OCI-LY3 (cell line): ENCODE results near the gene OPHN1.

Source experiments
- H2AFZ ChIP-seq: fragments of 200-600, 300-600 bp; shearing (Covaris generic); 2 replicates; pipeline ENCODE4 v1.6.0; 2014; ENCODE audit warnings: antibody characterized with exemption, low read depth, low read length
- H3K27ac ChIP-seq: fragments of 200-600, 300-600 bp; sonication (generic); 2 replicates; pipeline ENCODE4 v1.5.1; 2014; ENCODE audit warnings: mild to moderate bottlenecking, low read length, moderate library complexity, mixed read lengths
- H3K27me3 ChIP-seq: fragments of 200-600, 300-600 bp; sonication (generic); 2 replicates; pipeline ENCODE4 v1.6.1; 2014; ENCODE audit warnings: low read depth, low read length, mixed read lengths
- H3K36me3 ChIP-seq: fragments of 200-600, 300-600 bp; sonication (generic); replicated peaks from 2 replicates; pipeline ENCODE3; 2014; ENCODE audit warnings: low read depth, low read length, mixed read lengths
- H3K4me1 ChIP-seq: fragments of 300-600, 200-600 bp; sonication (generic); 2 replicates; pipeline ENCODE4 v1.6.1; 2014; ENCODE audit warnings: low read length, mixed read lengths
- H3K4me2 ChIP-seq: fragments of 200-600, 300-600 bp; sonication (generic); 2 replicates; pipeline ENCODE4 v1.6.1; 2014; ENCODE audit warnings: low read length, mixed read lengths
- H3K4me3 ChIP-seq: fragments of 300-600, 200-600 bp; sonication (generic); 2 replicates; pipeline ENCODE4 v1.5.1; 2014; ENCODE audit warnings: antibody characterized with exemption, mild to moderate bottlenecking, low read length, moderate library complexity
- H3K79me2 ChIP-seq: fragments of 300-600, 200-600 bp; shearing (Covaris generic); 2 replicates; pipeline ENCODE4 v1.6.1; 2014; ENCODE audit warnings: mild to moderate bottlenecking, low read length, mixed read lengths
- H3K9ac ChIP-seq: fragments of 300-600, 200-600 bp; shearing (Covaris generic); 2 replicates; pipeline ENCODE4 v1.6.0; 2014; ENCODE audit warnings: mild to moderate bottlenecking, low read length, moderate library complexity
- H3K9me3 ChIP-seq: fragments of 200-600, 300-600 bp; shearing (Covaris generic); 2 replicates; pipeline ENCODE4 v1.6.1; 2014; ENCODE audit warnings: low read length, mixed read lengths; ENCODE audit not compliant: insufficient read depth
- H4K20me1 ChIP-seq: fragments of 200-600, 300-600 bp; sonication (generic); 2 replicates; pipeline ENCODE4 v1.6.1; 2016; ENCODE audit warnings: low read length, mixed read lengths; ENCODE audit not compliant: insufficient read depth
- CTCF ChIP-seq: fragments of 200-600, 300-600 bp; sonication (generic); IDR thresholded peaks from 2 replicates; pipeline ENCODE4 v1.5.1; 2014; ENCODE audit warnings: antibody characterized with exemption, low read length, low read depth
- EZH2phosphoT487 ChIP-seq: fragments of 200-600 bp; shearing (Covaris generic); IDR thresholded peaks from 2 replicates; pipeline ENCODE4 v1.6.1; 2018; ENCODE audit warnings: antibody characterized with exemption, mixed run types, low read depth

The OPHN1 gene

GRCh38 chrX:68087526-68087925 is 345.8 kb downstream of the OPHN1 start:
- Histone ChIP-seq H3K27ac (no peak overlapping the region), H3K79me2 (no peaks in the 10 kb centered on the region), H3K4me3 (no peak overlapping the region), H4K20me1 (no peaks in the 10 kb centered on the region), H3K4me2 (no peak overlapping the region), H3K27me3 (peaks cover 4% of the 10 kb centered on the region), H3K4me1 (no peaks in the 10 kb centered on the region), H2AFZ (no peak overlapping the region), H3K9ac (no peak overlapping the region), H3K9me3 (no peaks in the 10 kb centered on the region), H3K36me3 (no peaks in the 10 kb centered on the region)
- TF ChIP-seq CTCF (no peak), EZH2phosphoT487 (no peak)

GRCh38 chrX:68086709-68087108 is 346.6 kb downstream of the OPHN1 start:
- Histone ChIP-seq H3K4me2 (no peak overlapping the region), H2AFZ (no peak overlapping the region), H3K9ac (no peak overlapping the region), H3K4me3 (no peak overlapping the region), H3K27ac (no peak overlapping the region), H4K20me1 (no peaks in the 10 kb centered on the region), H3K4me1 (no peaks in the 10 kb centered on the region), H3K36me3 (no peaks in the 10 kb centered on the region), H3K9me3 (no peaks in the 10 kb centered on the region), H3K79me2 (no peaks in the 10 kb centered on the region), H3K27me3 (peaks cover 4% of the 10 kb centered on the region)
- TF ChIP-seq CTCF (no peak), EZH2phosphoT487 (no peak)

- H3K4me3 ChIP-seq, result no peak overlapping the region
- no peak for TF ChIP-seq EZH2phosphoT487
- TF ChIP-seq CTCF, result no peak
- no peaks in the 10 kb centered on the region for H3K36me3 ChIP-seq
- H3K79me2 ChIP-seq, result no peaks in the 10 kb centered on the region
- no peak overlapping the region for H3K27ac ChIP-seq
- no peak overlapping the region for H3K4me2 ChIP-seq
- no peaks in the 10 kb centered on the region for H3K4me1 ChIP-seq
- H3K9ac ChIP-seq, result no peak overlapping the region
- H3K9me3 ChIP-seq, result no peaks in the 10 kb centered on the region
- no peaks in the 10 kb centered on the region for H3K27me3 ChIP-seq
- H4K20me1 ChIP-seq, result no peaks in the 10 kb centered on the region
- H2AFZ ChIP-seq, result no peak overlapping the region
Observed at GRCh38 chrX:68084765-68085164, 348.5 kb downstream of the OPHN1 start.

GRCh38 chrX:68083510-68083909 is 349.8 kb downstream of the OPHN1 start:
- no peaks in the 10 kb centered on the region for H3K9me3 ChIP-seq
- no peak overlapping the region for H3K4me2 ChIP-seq
- TF ChIP-seq EZH2phosphoT487 (no peak), CTCF (no peak)
- H3K79me2 ChIP-seq, result no peaks in the 10 kb centered on the region
- H3K27me3 ChIP-seq, result no peaks in the 10 kb centered on the region
- no peak overlapping the region for H2AFZ ChIP-seq
- no peaks in the 10 kb centered on the region for H4K20me1 ChIP-seq
- H3K36me3 ChIP-seq, result no peaks in the 10 kb centered on the region
- H3K27ac ChIP-seq, result no peak overlapping the region
- no peak overlapping the region for H3K9ac ChIP-seq
- H3K4me1 ChIP-seq, result no peaks in the 10 kb centered on the region
- H3K4me3 ChIP-seq, result no peak overlapping the region
